Stimulated activated effector memory CD8-positive, alpha-beta T cell treated with anti-CD3 and anti-CD28 coated beads, Interleukin-12 subunit alpha, Interleukin-12 subunit beta, amount 100 ng/mL, for 72 hours (primary cell): ENCODE data around the gene SIGMAR1.
A peak's percentile ranks its signal among the peaks of the same experiment; 100 is the strongest.

ENCODE experiments used
- ATAC-seq: fragments of 150-1000 bp; cut with Tn5 transposase; 2 replicates; pipeline ENCODE4 v1.10.0; 2021
- DNase-seq, 2 donors: peaks; one replicate each; pipeline ENCODE4 v3.0.0; 2021 to 2022; ENCODE audit warnings: low spot score in 2 of 2
- H3K27ac Mint-ChIP-seq: one replicate; pipeline ENCODE4 v1.8.0; 2022; ENCODE audit warnings: mild to moderate bottlenecking, mixed read lengths
- H3K36me3 Mint-ChIP-seq: one replicate; pipeline ENCODE4 v1.8.0; 2022; ENCODE audit warnings: mild to moderate bottlenecking, mixed read lengths
- H3K4me1 Mint-ChIP-seq: one replicate; pipeline ENCODE4 v1.8.0; 2022; ENCODE audit warnings: mixed read lengths
- H3K4me3 Mint-ChIP-seq: one replicate; pipeline ENCODE4 v1.8.0; 2022; ENCODE audit warnings: mild to moderate bottlenecking, mixed read lengths
- H3K9me3 Mint-ChIP-seq: one replicate; pipeline ENCODE4 v1.8.0; 2022; ENCODE audit warnings: mixed read lengths

The SIGMAR1 gene

GRCh38 chr9:34627716-34628655 is 9.6 kb downstream of the SIGMAR1 start:
- Mint-ChIP-seq H3K9me3 (no peaks in the 10 kb centered on the region), H3K27ac (no peak overlapping the region), H3K36me3 (no peaks in the 10 kb centered on the region), H3K4me3 (peak overlapping the region; percentile 64), H3K4me1 (peaks cover 24% of the 10 kb centered on the region)
- DNase-seq (no peak), ATAC-seq (no peak)

- Mint-ChIP-seq H3K4me1 (peaks cover 30% of the 10 kb centered on the region), H3K27ac (no peak overlapping the region), H3K9me3 (no peaks in the 10 kb centered on the region), H3K4me3 (no peak overlapping the region), H3K36me3 (no peaks in the 10 kb centered on the region)
- DNase-seq (no peak), ATAC-seq (no peak)
These were observed 12.5 kb downstream of the SIGMAR1 start for GRCh38 chr9:34625186-34625486.

GRCh38 chr9:34624475-34625185 is 13.0 kb downstream of the SIGMAR1 start:
- H3K36me3 Mint-ChIP-seq: no peaks in the 10 kb centered on the region
- no peak for DNase-seq
- no peak overlapping the region for H3K27ac Mint-ChIP-seq
- H3K9me3 Mint-ChIP-seq: no peaks in the 10 kb centered on the region
- H3K4me3 Mint-ChIP-seq: no peak overlapping the region
- peaks cover 34% of the 10 kb centered on the region for H3K4me1 Mint-ChIP-seq
- no peak for ATAC-seq

- no peak for DNase-seq
- Mint-ChIP-seq H3K27ac (no peak overlapping the region), H3K4me1 (peaks cover 35% of the 10 kb centered on the region), H3K9me3 (no peaks in the 10 kb centered on the region), H3K4me3 (peak overlapping the region; percentile 23), H3K36me3 (no peaks in the 10 kb centered on the region)
- no peak for ATAC-seq
These were observed 14.0 kb downstream of the SIGMAR1 start for GRCh38 chr9:34623374-34624235.

- peak within 1 kb of the TSS; percentile 89 for H3K27ac Mint-ChIP-seq
- peaks cover 26% of the 10 kb centered on the region for H3K4me1 Mint-ChIP-seq
- H3K4me3 Mint-ChIP-seq: peak within 1 kb of the TSS; percentile 94
- peak; percentile 69 to 90 for DNase-seq
- H3K9me3 Mint-ChIP-seq: no peaks in the 10 kb centered on the region
- H3K36me3 Mint-ChIP-seq: peaks cover 14% of the 10 kb centered on the region
- ATAC-seq: peak; percentile 99
These were observed 17.3 kb downstream of the SIGMAR1 start, which contains the start of gene DCTN3 for GRCh38 chr9:34620061-34620994. DCTN3 (minus strand) TSS chr9:34620495; CDS start chr9:34620464, 31 bp downstream.

- peaks cover 28% of the 10 kb centered on the region for H3K36me3 Mint-ChIP-seq
- ATAC-seq (no peak), DNase-seq (no peak)
- no peak overlapping the region for H3K27ac Mint-ChIP-seq
- H3K4me1 Mint-ChIP-seq: peaks cover 36% of the 10 kb centered on the region
- no peaks in the 10 kb centered on the region for H3K9me3 Mint-ChIP-seq
- no peak overlapping the region for H3K4me3 Mint-ChIP-seq
These were observed 22.5 kb downstream of the SIGMAR1 start for GRCh38 chr9:34615132-34615531.

- ATAC-seq: peak; percentile 68
- Mint-ChIP-seq H3K27ac (peak overlapping the region; percentile 94), H3K9me3 (no peaks in the 10 kb centered on the region)
These were observed 24.7 kb downstream of the SIGMAR1 start for GRCh38 chr9:34612788-34613390.

GRCh38 chr9:34611811-34612787 is 25.5 kb downstream of the SIGMAR1 start, which contains the start of gene RPP25L:
RPP25L (minus strand) TSS chr9:34612097; CDS start chr9:34611296, 801 bp downstream.
- peak; percentile 82 to 91 for DNase-seq
- H3K9me3 Mint-ChIP-seq: no peaks in the 10 kb centered on the region
- H3K4me3 Mint-ChIP-seq: peak within 1 kb of the TSS; percentile 89
- peaks cover 28% of the 10 kb centered on the region for H3K36me3 Mint-ChIP-seq
- ATAC-seq: peak; percentile 94
- peak within 1 kb of the TSS; percentile 94 for H3K27ac Mint-ChIP-seq
- peaks cover 27% of the 10 kb centered on the region for H3K4me1 Mint-ChIP-seq

More at GRCh38 chr9:34612788-34613390, 24.7 kb downstream of the SIGMAR1 start:
- peaks cover 28% of the 10 kb centered on the region for H3K36me3 Mint-ChIP-seq
- H3K4me1 Mint-ChIP-seq: peaks cover 27% of the 10 kb centered on the region
- peak; percentile 70 to 87 for DNase-seq
- peak overlapping the region; percentile 89 for H3K4me3 Mint-ChIP-seq

- H3K9me3 Mint-ChIP-seq: no peaks in the 10 kb centered on the region
- H3K4me1 Mint-ChIP-seq: peaks cover 27% of the 10 kb centered on the region
- H3K27ac Mint-ChIP-seq: peak overlapping the region; percentile 94
- H3K36me3 Mint-ChIP-seq: peaks cover 24% of the 10 kb centered on the region
- H3K4me3 Mint-ChIP-seq: peak overlapping the region; percentile 89
- ATAC-seq: peak; percentile 9
- DNase-seq: no peak
These were observed 26.3 kb downstream of the SIGMAR1 start for GRCh38 chr9:34611251-34611810.

GRCh38 chr9:34610434-34611206 is 27.0 kb downstream of the SIGMAR1 start:
- no peak for DNase-seq
- ATAC-seq: no peak
- Mint-ChIP-seq H3K4me3 (peak overlapping the region; percentile 89), H3K36me3 (peaks cover 17% of the 10 kb centered on the region), H3K4me1 (peaks cover 27% of the 10 kb centered on the region), H3K9me3 (no peaks in the 10 kb centered on the region), H3K27ac (no peak overlapping the region)

- Mint-ChIP-seq H3K9me3 (no peaks in the 10 kb centered on the region), H3K27ac (no peak overlapping the region), H3K4me3 (no peak overlapping the region), H3K4me1 (peaks cover 17% of the 10 kb centered on the region), H3K36me3 (peaks cover 7% of the 10 kb centered on the region)
- ATAC-seq: no peak
- no peak for DNase-seq
These were observed 30.3 kb downstream of the SIGMAR1 start for GRCh38 chr9:34607331-34607730.

- Mint-ChIP-seq H3K4me3 (no peak overlapping the region), H3K27ac (no peak overlapping the region), H3K9me3 (no peaks in the 10 kb centered on the region), H3K36me3 (peaks cover 7% of the 10 kb centered on the region), H3K4me1 (peaks cover 15% of the 10 kb centered on the region)
- ATAC-seq (no peak), DNase-seq (no peak)
These were observed 30.7 kb downstream of the SIGMAR1 start for GRCh38 chr9:34606905-34607304.
